ENCODE measurements around the gene AKAP6.

The AKAP6 gene

DNA sequence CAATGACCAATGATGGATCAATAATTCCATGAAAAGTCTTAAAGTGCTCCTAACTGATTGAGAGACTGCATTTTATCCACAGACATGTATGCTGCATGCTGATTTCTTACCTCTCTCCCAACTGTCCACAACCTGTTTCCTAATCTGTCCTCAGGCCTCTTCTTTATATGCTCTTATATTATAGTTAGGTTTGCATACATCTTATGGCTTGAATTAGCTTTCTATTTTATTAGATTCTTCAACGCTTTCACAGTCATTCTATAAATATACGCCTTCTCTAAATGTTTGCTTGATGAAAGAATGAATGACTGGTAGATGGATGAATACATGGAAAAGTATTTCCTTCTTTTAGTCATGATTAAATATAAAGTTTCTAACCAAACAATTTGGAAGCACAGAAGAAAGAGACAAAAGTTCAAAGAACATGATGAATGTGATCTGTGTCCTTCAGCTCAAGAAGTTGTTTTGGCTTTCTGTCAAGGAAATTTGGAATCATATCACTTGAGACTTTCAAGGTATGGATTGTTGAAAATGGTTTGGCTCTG, 517.8 kb downstream of the AKAP6 start:
- peaks cover 17% of the 10 kb centered on the region for H3K9me3 Mint-ChIP-seq
- H3K36me3 Mint-ChIP-seq (ENCODE audit: low read depth): no peaks in the 10 kb centered on the region
- TF ChIP-seq, protein P1, sequence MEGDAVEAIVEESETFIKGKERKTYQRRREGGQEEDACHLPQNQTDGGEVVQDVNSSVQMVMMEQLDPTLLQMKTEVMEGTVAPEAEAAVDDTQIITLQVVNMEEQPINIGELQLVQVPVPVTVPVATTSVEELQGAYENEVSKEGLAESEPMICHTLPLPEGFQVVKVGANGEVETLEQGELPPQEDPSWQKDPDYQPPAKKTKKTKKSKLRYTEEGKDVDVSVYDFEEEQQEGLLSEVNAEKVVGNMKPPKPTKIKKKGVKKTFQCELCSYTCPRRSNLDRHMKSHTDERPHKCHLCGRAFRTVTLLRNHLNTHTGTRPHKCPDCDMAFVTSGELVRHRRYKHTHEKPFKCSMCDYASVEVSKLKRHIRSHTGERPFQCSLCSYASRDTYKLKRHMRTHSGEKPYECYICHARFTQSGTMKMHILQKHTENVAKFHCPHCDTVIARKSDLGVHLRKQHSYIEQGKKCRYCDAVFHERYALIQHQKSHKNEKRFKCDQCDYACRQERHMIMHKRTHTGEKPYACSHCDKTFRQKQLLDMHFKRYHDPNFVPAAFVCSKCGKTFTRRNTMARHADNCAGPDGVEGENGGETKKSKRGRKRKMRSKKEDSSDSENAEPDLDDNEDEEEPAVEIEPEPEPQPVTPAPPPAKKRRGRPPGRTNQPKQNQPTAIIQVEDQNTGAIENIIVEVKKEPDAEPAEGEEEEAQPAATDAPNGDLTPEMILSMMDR (IDR thresholded peaks at IDR 0.05; ENCODE audit: unreplicated experiment in 3 of 3): no peak
- no peak overlapping the region for H3K27ac Mint-ChIP-seq
- no peaks in the 10 kb centered on the region for H3K27me3 Mint-ChIP-seq (ENCODE audit: low read depth)
- no peak overlapping the region for H3K4me3 Mint-ChIP-seq
- no peaks in the 10 kb centered on the region for H3K4me1 Mint-ChIP-seq

DNA sequence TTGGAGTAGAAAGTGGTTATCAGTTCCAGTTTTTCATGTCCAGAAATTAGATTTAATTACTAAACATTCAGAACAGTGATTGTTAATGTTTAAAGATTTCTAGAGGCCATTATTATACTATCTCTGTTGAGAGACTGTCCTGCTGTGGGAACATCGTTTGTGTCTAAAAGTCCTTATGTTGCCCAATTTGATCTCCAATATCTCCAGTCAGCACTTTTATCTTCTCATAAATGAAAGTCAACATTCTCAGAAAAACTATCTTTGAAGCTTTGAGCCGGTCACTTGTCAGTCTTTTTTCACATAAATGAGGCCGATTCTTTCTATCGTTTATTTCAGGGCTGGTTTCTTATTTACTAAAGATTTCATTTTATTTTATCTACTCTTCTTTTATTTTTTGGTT, 518.8 kb downstream of the AKAP6 start:
- H3K27ac Mint-ChIP-seq: no peak overlapping the region
- no peak overlapping the region for H3K4me3 Mint-ChIP-seq
- no peaks in the 10 kb centered on the region for H3K36me3 Mint-ChIP-seq (ENCODE audit: low read depth)
- no peaks in the 10 kb centered on the region for H3K4me1 Mint-ChIP-seq
- TF ChIP-seq, protein P1 (IDR thresholded peaks at IDR 0.05; ENCODE audit: unreplicated experiment in 3 of 3): no peak
- peaks cover 19% of the 10 kb centered on the region for H3K9me3 Mint-ChIP-seq
- no peaks in the 10 kb centered on the region for H3K27me3 Mint-ChIP-seq (ENCODE audit: low read depth)

DNA sequence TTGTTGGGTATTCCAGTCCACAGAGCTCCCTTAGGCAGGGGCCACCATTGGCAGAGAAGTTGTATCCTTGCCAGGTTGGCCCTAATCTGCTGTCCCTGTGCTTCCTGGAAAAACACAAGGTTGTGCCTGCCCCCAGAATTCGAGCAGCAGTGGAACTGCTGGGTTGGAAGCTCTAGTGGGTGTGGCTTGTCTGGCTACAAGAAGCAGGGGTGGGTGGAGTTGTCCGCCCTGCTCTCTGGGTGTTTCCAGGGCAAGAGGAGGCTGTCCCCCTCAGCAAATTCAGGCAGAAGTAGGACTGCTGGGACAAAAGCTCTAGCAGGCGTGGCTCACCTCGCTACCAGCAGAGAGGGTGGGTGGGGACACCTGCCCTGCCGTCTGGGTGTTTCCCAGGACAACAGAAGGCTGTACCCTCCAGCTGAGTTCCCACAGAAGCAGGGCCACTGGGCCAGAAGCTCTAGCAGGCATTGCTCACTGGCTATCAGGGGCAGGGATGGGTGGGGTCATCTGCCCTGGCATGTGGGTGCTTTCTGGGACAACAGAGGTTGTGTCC, 536.8 kb downstream of the AKAP6 start:
- Mint-ChIP-seq H3K27ac (no peak overlapping the region), H3K4me1 (no peaks in the 10 kb centered on the region), H3K9me3 (no peaks in the 10 kb centered on the region), H3K36me3 (ENCODE audit: low read depth) (no peaks in the 10 kb centered on the region), H3K27me3 (ENCODE audit: low read depth) (no peaks in the 10 kb centered on the region), H3K4me3 (no peak overlapping the region)
- TF ChIP-seq, protein P1 (IDR thresholded peaks at IDR 0.05; ENCODE audit: unreplicated experiment in 3 of 3): no peak

DNA sequence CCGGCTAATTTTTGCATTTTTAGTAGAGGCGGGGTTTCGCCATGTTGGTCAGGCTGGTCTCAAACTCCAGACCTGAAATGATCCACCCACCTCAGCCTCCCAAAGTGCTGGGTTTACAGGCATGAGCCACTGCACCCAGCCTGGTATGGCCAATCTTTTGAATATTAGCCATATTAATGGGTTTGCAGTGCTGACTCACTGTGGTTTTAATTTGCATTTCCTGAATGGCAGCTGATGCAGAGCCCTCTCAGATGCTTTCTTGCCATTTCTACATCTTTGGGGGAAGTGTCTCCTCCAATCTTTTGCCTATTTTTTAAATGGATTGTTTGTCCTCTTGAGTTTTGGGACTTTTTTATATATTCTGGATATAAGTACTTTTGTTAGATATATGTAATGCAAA, 554.1 kb downstream of the AKAP6 start:
- Mint-ChIP-seq H3K4me3 (no peak overlapping the region), H3K9me3 (peaks cover 12% of the 10 kb centered on the region), H3K4me1 (no peaks in the 10 kb centered on the region), H3K27me3 (ENCODE audit: low read depth) (no peaks in the 10 kb centered on the region), H3K27ac (no peak overlapping the region), H3K36me3 (ENCODE audit: low read depth) (no peaks in the 10 kb centered on the region)
- TF ChIP-seq, protein P1 (IDR thresholded peaks at IDR 0.05; ENCODE audit: unreplicated experiment in 3 of 3): no peak
